Left lung (tissue), 10 donors: ENCODE results near the gene PDGFC. TPM values are rescaled to one million over a fixed set of nuclear protein-coding genes. Genes with fewer than 3 reads are reported as not detected.

ENCODE experiments used
- ATAC-seq: fragments of 200-7000 bp; cut with Tn5 transposase; one replicate; pipeline ENCODE4 v1.9.1; 2020; ENCODE audit warnings: moderate library complexity
- DNase-seq, 4 donors: peaks; one replicate each; pipeline ENCODE4 v3.0.0-alpha.2; 2013 to 2020
- H3K27ac ChIP-seq, 2 donors: fragments of 200-600 bp; sonication (generic) in 1 of 2; one replicate each; pipeline versions ENCODE4 v1.5.0 to v1.8.0; 2020 to 2021
- H3K27me3 ChIP-seq, 2 donors: fragments of 200-600 bp; sonication (generic) in 1 of 2; one replicate each; pipeline versions ENCODE4 v1.5.0 to v1.8.0; 2020 to 2021
- H3K36me3 ChIP-seq, 2 donors: fragments of 200-600 bp; sonication (generic) in 1 of 2; one replicate each; pipeline versions ENCODE4 v1.5.0 to v1.8.0; 2020 to 2021
- H3K4me1 ChIP-seq, 2 donors: fragments of 200-600 bp; one replicate each; pipeline ENCODE4 v1.8.0; 2021
- H3K4me3 ChIP-seq, 2 donors: fragments of 200-600 bp; sonication (generic) in 1 of 2; one replicate each; pipeline versions ENCODE4 v1.5.0 to v1.8.0; 2020 to 2021; ENCODE audit warnings: mild to moderate bottlenecking in 1 of 2
- H3K9me3 ChIP-seq, 2 donors: fragments of 200-600 bp; sonication (generic) in 1 of 2; one replicate each; pipeline versions ENCODE4 v1.5.0 to v1.8.0; 2020 to 2021
- CTCF ChIP-seq, 2 donors: fragments of 200-600 bp; sonication (generic) in 1 of 2; IDR thresholded peaks; one replicate each; pipeline versions ENCODE4 v1.5.0 to v1.8.0; 2021; ENCODE audit warnings: antibody characterized with exemption in 2 of 2
- intact Hi-C, 2 donors: fragments of 100-400 bp; cut with DNase I; formaldehyde crosslinking; loops; one replicate each; pipeline versions ENCODE4 v1.11.2 to v1.14.2; 2022
- polyA plus RNA-seq, 6 donors: library from polyadenylated mRNA; unstranded; fragments of 120-200 nt; gene quantifications; one replicate each; pipeline ENCODE4 v1.2.1, GENCODE V29; 2013; ENCODE audit not compliant: insufficient read length in 6 of 6
- total RNA-seq, 2 donors: library from RNA; stranded (reverse); fragmentation: NEBNext Ultra II Directional; extraction: Animal tissue kit (Norgen Biotek cat#: 25700); gene quantifications; one replicate each; pipeline ENCODE4 v1.2.1, GENCODE V29; 2021
- donor health status: DM: no; HTN: yes; CAD: no.
- donor health status: DM: no; HTN: no; CAD: no.

PDGFC gene
- total and polyA plus RNA-seq, 8 donors, result 22.4 to 51.6 (median 37.4) TPM

GRCh38 chr4:156749426-156750403 lies 221.9 kb downstream of the PDGFC start:
- Histone ChIP-seq H3K27me3 (no peaks in the 10 kb centered on the region), H3K9me3 (no peaks in the 10 kb centered on the region), H3K4me1 (no peaks in the 10 kb centered on the region), H3K4me3 (no peak overlapping the region), H3K36me3 (no peaks in the 10 kb centered on the region), H3K27ac (no peak overlapping the region)
- DNase-seq (no peak), ATAC-seq (no peak)
- no peak for TF ChIP-seq CTCF (IDR thresholded peaks at IDR 0.05)
- intact Hi-C loops, result no loop called here

DNA sequence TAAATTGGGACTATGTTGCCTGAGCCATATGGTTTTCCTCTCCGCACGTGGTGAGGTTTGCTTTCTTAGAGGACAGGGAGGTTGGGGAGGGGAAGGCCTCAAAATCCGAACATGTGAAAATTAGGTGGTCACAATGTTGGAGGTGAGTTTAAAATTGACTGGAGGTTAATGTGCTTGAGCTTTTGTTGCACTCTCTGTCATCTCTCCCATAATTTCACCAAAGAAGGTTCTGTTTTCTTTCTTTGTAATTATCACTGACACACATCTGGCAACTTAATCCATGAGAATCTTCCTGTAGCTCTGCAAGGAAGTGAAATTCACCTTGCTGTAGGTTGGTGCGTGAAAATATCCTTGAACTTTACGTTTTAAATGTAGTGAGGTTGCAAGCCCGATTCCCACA lies 225.5 kb downstream of the PDGFC start:
- Histone ChIP-seq H3K4me1 (no peaks in the 10 kb centered on the region), H3K36me3 (no peaks in the 10 kb centered on the region), H3K4me3 (no peak overlapping the region), H3K9me3 (peaks cover 0 to 6% of the 10 kb centered on the region in 2 donors), H3K27ac (no peak overlapping the region), H3K27me3 (no peaks in the 10 kb centered on the region)
- intact Hi-C loops, result no loop called here
- DNase-seq (no peak), ATAC-seq (no peak)
- no peak for TF ChIP-seq CTCF (IDR thresholded peaks at IDR 0.05)

DNA sequence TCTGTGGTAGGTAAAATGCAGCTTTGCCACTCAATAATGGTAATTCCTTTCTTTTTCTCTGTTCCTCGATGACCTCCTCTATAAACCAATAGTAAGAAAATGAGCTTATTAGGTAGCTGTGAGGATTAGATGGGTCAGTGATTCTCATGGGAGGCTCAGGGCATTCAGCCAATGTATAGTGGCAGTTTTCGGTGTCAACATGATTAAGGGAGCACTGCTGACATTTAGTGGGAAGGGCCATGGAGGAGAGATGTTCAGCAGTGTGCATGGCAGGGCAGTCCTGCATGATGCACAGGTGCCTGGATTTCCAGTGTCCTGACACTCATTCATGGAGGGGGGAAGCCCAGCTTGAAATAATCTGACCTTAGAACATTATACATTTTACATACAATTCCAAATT lies 232.8 kb downstream of the PDGFC start:
- no peak for DNase-seq
- Histone ChIP-seq H3K9me3 (peaks cover 0 to 10% of the 10 kb centered on the region in 2 donors), H3K27me3 (no peaks in the 10 kb centered on the region), H3K4me3 (no peak overlapping the region), H3K36me3 (no peaks in the 10 kb centered on the region), H3K4me1 (no peaks in the 10 kb centered on the region), H3K27ac (no peak overlapping the region)
- no peak for TF ChIP-seq CTCF (IDR thresholded peaks at IDR 0.05)
- intact Hi-C loops, result no loop called here
- ATAC-seq, result no peak

DNA sequence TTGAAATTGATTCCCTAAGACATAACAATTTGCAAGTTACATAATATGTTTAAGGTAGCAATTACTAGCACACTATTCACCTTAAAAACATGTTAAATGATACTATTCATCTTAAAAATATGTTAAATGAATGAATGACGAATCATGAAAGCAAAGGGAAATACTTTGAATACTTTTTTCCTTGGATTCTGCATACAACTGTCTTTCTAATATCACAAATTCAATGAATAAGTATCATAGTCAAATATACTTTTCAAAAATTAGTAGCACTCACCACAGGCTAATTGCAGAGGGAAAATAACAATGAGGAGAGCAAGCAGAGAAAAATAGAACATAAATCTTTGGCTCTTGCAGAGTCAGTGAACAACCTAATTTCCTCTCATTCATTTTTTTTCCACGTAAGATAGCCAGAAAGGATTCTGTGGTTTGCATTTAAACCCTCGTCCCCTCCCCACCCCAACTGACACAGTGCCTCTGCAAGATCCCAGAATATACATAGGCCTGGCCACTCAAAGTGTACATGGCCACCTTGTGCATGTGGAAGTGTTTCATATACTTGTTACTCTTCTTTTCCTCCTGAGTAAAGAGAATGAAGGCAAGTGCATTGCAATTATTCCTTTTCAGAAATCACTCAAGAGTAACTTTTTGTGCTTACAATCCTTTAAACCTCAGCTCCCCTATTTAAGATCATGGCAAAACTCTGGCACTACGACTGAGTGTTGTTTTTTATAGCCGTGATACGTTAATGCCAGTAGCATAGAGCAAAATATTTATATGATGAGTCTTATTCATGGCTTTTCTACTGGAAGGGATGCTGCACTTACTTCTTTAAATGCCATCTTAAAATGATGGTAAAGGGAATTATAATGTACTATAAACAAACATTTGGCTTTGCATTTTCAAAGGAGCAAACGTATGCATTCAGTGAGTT lies 236.4 kb downstream of the PDGFC start:
- Histone ChIP-seq H3K27me3 (no peaks in the 10 kb centered on the region), H3K36me3 (no peaks in the 10 kb centered on the region), H3K4me3 (no peak overlapping the region), H3K4me1 (no peaks in the 10 kb centered on the region), H3K27ac (no peak overlapping the region), H3K9me3 (peaks cover 0 to 29% of the 10 kb centered on the region in 2 donors)
- intact Hi-C loops, result no loop called here
- DNase-seq (no peak), ATAC-seq (no peak)
- TF ChIP-seq CTCF (IDR thresholded peaks at IDR 0.05), result no peak

DNA sequence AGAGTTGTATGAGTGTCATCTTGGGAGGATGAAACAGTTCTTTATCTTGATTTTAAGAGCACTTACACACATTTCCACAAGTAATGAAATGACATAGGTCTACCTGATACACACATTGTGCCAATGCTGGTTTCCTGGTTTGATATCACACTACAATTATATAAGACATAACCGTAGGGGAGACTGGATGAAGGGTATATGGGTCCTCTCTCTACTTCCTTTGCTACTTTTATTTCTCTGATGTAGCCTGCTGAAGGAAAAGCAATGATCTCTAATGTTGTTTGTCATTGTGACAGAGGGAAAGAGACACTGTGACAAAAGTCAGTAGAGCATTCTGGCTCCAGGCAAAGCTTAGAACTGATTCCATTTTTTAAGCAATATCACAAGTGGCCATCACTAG lies 238.0 kb downstream of the PDGFC start:
- H3K4me1 ChIP-seq, result no peaks in the 10 kb centered on the region
- no peaks in the 10 kb centered on the region for H3K36me3 ChIP-seq
- ATAC-seq (no peak), DNase-seq (no peak)
- no peaks in the 10 kb centered on the region for H3K27me3 ChIP-seq
- TF ChIP-seq CTCF (IDR thresholded peaks at IDR 0.05), result no peak
- intact Hi-C loops, result no loop called here
- H3K27ac ChIP-seq, result no peak overlapping the region
- H3K4me3 ChIP-seq, result no peak overlapping the region
- H3K9me3 ChIP-seq, result peaks cover 0 to 29% of the 10 kb centered on the region in 2 donors
